K562 (cell line): Measurements from ENCODE around the gene TGM3. TPM values are rescaled to one million over a fixed set of nuclear protein-coding genes. Genes with fewer than 3 reads are reported as not detected.

ENCODE experiments used
- ATAC-seq: fragments of 200-7000 bp; cut with Tn5 transposase; 3 replicates; pipeline ENCODE4 v1.9.1; 2020; ENCODE audit warnings: moderate library complexity
- BruUV-seq: library from RNA; stranded (reverse); fragments of 400-500 nt; replicated peaks from 2 replicates; lab custom pipeline; 2021; lab: Mats Ljungman, UMichigan
- CTCF ChIA-PET: fragments of 300-600 bp; formaldehyde crosslinking; extraction: SDS; loops from one replicate; lab custom pipeline; 2021; ENCODE audit warnings: low intra/inter-chr PET ratio; lab: Yijun Ruan, JAX
- POLR2A ChIA-PET: fragments of 300-600, 350-650 bp; sonication (Branson Sonifier 250); formaldehyde crosslinking; extraction: SDS; loops from one replicate; lab custom pipeline; 2021; ENCODE audit warnings: antibody characterized with exemption, inconsistent platforms; lab: Yijun Ruan, JAX
- DNase-seq, 4 experiments: peaks; one replicate each; pipeline versions ENCODE4 v3.0.0 to v3.0.0-alpha.2; 2011 to 2018; ENCODE audit warnings: low spot score in 3 of 4, mixed read lengths in 3 of 4; ENCODE audit errors: extremely low read depth in 1 of 4
- FAIRE-seq: peaks from 2 replicates; lab custom pipeline; 2011; peaks lifted over from hg19 to GRCh38; lab: Jason Lieb, UNC
- H2AFZ ChIP-seq: 2 replicates; pipeline ENCODE4 v1.6.0; 2011; ENCODE audit warnings: low read depth, low read length, control low read depth, inconsistent platforms
- H3K27ac ChIP-seq: fragments of 200-600 bp; 3 replicates; pipeline ENCODE4 v1.8.0; 2011; ENCODE audit warnings: low read depth, mild to moderate bottlenecking, control low read depth, inconsistent platforms, low read length, moderate library complexity, mixed read lengths; ENCODE audit errors: extremely low read depth
- H3K27me3 ChIP-seq, 2 experiments: fragments of 300-600 bp in 1 of 2; 2 replicates in 1 of 2; 3 replicates in 1 of 2; pipeline versions ENCODE4 v1.6.0 to v1.8.0; 2011; ENCODE audit warnings: inconsistent platforms in 2 of 2, low read length in 2 of 2, mild to moderate bottlenecking in 1 of 2, mixed read lengths in 1 of 2, moderate library complexity in 1 of 2; ENCODE audit not compliant: control insufficient read depth in 2 of 2, insufficient read depth in 2 of 2
- H3K36me3 ChIP-seq: fragments of 300-600 bp; 3 replicates; pipeline ENCODE4 v1.8.0; 2011; ENCODE audit warnings: mild to moderate bottlenecking, low read length, inconsistent platforms; ENCODE audit not compliant: control insufficient read depth, insufficient read depth
- H3K4me1 ChIP-seq, 2 experiments: fragments of 200-600 bp in 1 of 2; replicated peaks in 1 of 2; 2 replicates in 1 of 2; 3 replicates in 1 of 2; pipeline versions ENCODE4 v1.5.1 to v1.8.0; 2011; ENCODE audit warnings: inconsistent platforms in 2 of 2, low read length in 2 of 2, mild to moderate bottlenecking in 1 of 2, mixed read lengths in 1 of 2, moderate library complexity in 1 of 2; ENCODE audit not compliant: control insufficient read depth in 2 of 2, insufficient read depth in 2 of 2
- H3K4me2 ChIP-seq: 2 replicates; pipeline ENCODE4 v1.6.1; 2011; ENCODE audit warnings: low read length, control low read depth, inconsistent platforms, mixed read lengths; ENCODE audit not compliant: insufficient read depth
- H3K4me3 ChIP-seq: fragments of 200-600 bp; sonication (generic), shearing (Covaris generic); 2 replicates; pipeline ENCODE4 v1.5.1; 2016; ENCODE audit warnings: control low read depth, inconsistent platforms
- H3K79me2 ChIP-seq: fragments of 200-600 bp; 3 replicates; pipeline ENCODE4 v1.8.0; 2011; ENCODE audit warnings: low read length, inconsistent platforms; ENCODE audit not compliant: control insufficient read depth, insufficient read depth
- H3K9ac ChIP-seq, 2 experiments: 2 replicates each; pipeline versions ENCODE4 v1.6.0 to v1.6.1; 2011; ENCODE audit warnings: low read depth in 2 of 2, low read length in 2 of 2, control low read depth in 1 of 2, inconsistent platforms in 1 of 2, mild to moderate bottlenecking in 1 of 2, mixed read lengths in 1 of 2; ENCODE audit not compliant: insufficient read depth in 1 of 2
- H3K9me1 ChIP-seq: one replicate; pipeline ENCODE4 v1.6.0; 2011; ENCODE audit warnings: inconsistent platforms, mild to moderate bottlenecking, low read length, moderate library complexity; ENCODE audit not compliant: control insufficient read depth, insufficient read depth
- H3K9me3 ChIP-seq: replicated peaks from 2 replicates; pipeline ENCODE4 v1.5.1; 2011; ENCODE audit warnings: low read depth, low read length, inconsistent platforms; ENCODE audit not compliant: control insufficient read depth, insufficient read depth
- H4K20me1 ChIP-seq: replicated peaks from 2 replicates; pipeline ENCODE4 v1.6.1; 2011; ENCODE audit warnings: low read length, inconsistent platforms, mixed read lengths; ENCODE audit not compliant: control insufficient read depth, insufficient read depth
- ATF1 ChIP-seq, 2 experiments: fragments of 450-650 bp in 1 of 2; IDR thresholded peaks; 2 replicates each; pipeline ENCODE4 v1.6.1; 2016; ENCODE audit warnings: missing compliant biosample characterization in 1 of 2, missing genetic modification characterization in 1 of 2
- BMI1 ChIP-seq: fragments of 150-350 bp; IDR thresholded peaks from 2 replicates; pipeline ENCODE4 v1.6.1; 2014; ENCODE audit warnings: low read length
- EP400 ChIP-seq: fragments of 450-650 bp; IDR thresholded peaks from 2 replicates; pipeline ENCODE4 v1.6.1; 2017; ENCODE audit warnings: antibody characterized with exemption, mild to moderate bottlenecking, moderate library complexity
- FUS ChIP-seq: fragments of 200-400 bp; formaldehyde crosslinking; optimal IDR thresholded peaks from 2 replicates; pipeline ENCODE3; 2017; ENCODE audit warnings: low read depth, low read length
- KDM5B ChIP-seq: fragments of 200-600 bp; sonication (generic); IDR thresholded peaks from 2 replicates; pipeline ENCODE4 v1.6.1; 2012; ENCODE audit warnings: low read depth, mild to moderate bottlenecking, moderate library complexity, low read length, control low read depth, inconsistent platforms; ENCODE audit not compliant: insufficient replicate concordance
- MXI1 ChIP-seq: IDR thresholded peaks from 2 replicates; pipeline ENCODE4 v1.6.1; 2011; ENCODE audit warnings: low read depth, mild to moderate bottlenecking, improper control_type of control experiment, low read length
- MYC ChIP-seq, 2 experiments: fragments of 250-450 bp in 1 of 2; sonication (Bioruptor Pico) in 1 of 2; IDR thresholded peaks; 2 replicates each; pipeline versions ENCODE4 v1.5.1 to v1.6.1; 2012 to 2021; ENCODE audit warnings: low read depth in 2 of 2, borderline replicate concordance in 1 of 2, improper control_type of control experiment in 1 of 2, low read length in 1 of 2, mild to moderate bottlenecking in 1 of 2, moderate library complexity in 1 of 2
- PTTG1 ChIP-seq: fragments of 450-650 bp; IDR thresholded peaks from 2 replicates; pipeline ENCODE4 v1.6.1; 2016; ENCODE audit warnings: low read depth, mild to moderate bottlenecking, missing genetic modification characterization, missing compliant biosample characterization
- RBM25 ChIP-seq: fragments of 200-400 bp; formaldehyde crosslinking; IDR thresholded peaks from 2 replicates; pipeline ENCODE4 v1.6.1; 2018; ENCODE audit warnings: low read length, low read depth, moderate library complexity; ENCODE audit not compliant: severe bottlenecking
- XRCC4 ChIP-seq: IDR thresholded peaks from one replicate; pipeline ENCODE4 v1.6.1; 2011; ENCODE audit not compliant: insufficient read depth, insufficient read length; ENCODE audit errors: extremely low read depth
- ZNF224 ChIP-seq: sonication (generic); formaldehyde crosslinking; IDR thresholded peaks from 2 replicates; pipeline ENCODE4 v1.8.0; 2022; ENCODE audit warnings: mild to moderate bottlenecking, missing genetic modification reagents
- ZNF311 ChIP-seq: fragments of 250-450 bp; sonication (Bioruptor Pico); IDR thresholded peaks from 2 replicates; pipeline ENCODE4 v1.4.0; 2020; ENCODE audit warnings: mild to moderate bottlenecking, moderate library complexity
- ZNF699 ChIP-seq: fragments of 250-450 bp; sonication (Bioruptor Pico); IDR thresholded peaks from 2 replicates; pipeline ENCODE4 v1.8.0; 2021; ENCODE audit warnings: mild to moderate bottlenecking, moderate library complexity; ENCODE audit not compliant: insufficient replicate concordance
- WGBS: fragments of 100-300 bp; shearing (Covaris generic); methylation state at CpG from one replicate; pipeline ENCODE4 v1.1.6; 2016; ENCODE audit warnings: low coverage, mixed read lengths; ENCODE audit not compliant: insufficient coverage; ENCODE audit errors: missing lambda C conversion rate; 5-methylcytosine and 5-hydroxymethylcytosine counted together
- in situ Hi-C: fragments of 300-500 bp; cut with MboI; formaldehyde crosslinking; loops from 4 replicates; pipeline ENCODE4 v1.15.0; 2018; ENCODE audit warnings: inconsistent platforms, mixed read lengths
- intact Hi-C: fragments of 100-400 bp; cut with micrococcal nuclease; formaldehyde crosslinking; loops from 2 replicates; pipeline ENCODE4 v1.14.2; 2022
- polyA plus RNA-seq, 8 experiments: library from polyadenylated mRNA; depleted of rRNA in 4 of 8; stranded (reverse) in 5 of 8; unstranded in 3 of 8; fragments of >200 nt; fragmentation: Nextera tagmentation in 2 of 8; fragmentation: Illumina TruSeq in 1 of 8; extraction: Ambion mirVana in 2 of 8; extraction: Trizol in 1 of 8; gene quantifications; 2 replicates each; pipeline versions ENCODE4 v1.2.1 to v1.2.3, GENCODE V29; 2011 to 2014; ENCODE audit warnings: inconsistent platforms in 1 of 8, missing spikeins in 1 of 8
- total RNA-seq, 7 experiments: library from RNA; depleted of rRNA in 6 of 7; stranded (reverse); fragments of >200 nt in 6 of 7; fragmentation: Illumina TruSeq in 2 of 7; extraction: Trizol in 2 of 7; gene quantifications; 2 replicates each; pipeline versions ENCODE4 v1.2.1 to v1.2.3, GENCODE V29; 2011 to 2021; ENCODE audit warnings: low replicate concordance in 1 of 7
- TF ChIP-seq, protein P1 (sequence below): fragments of 450-650 bp; IDR thresholded peaks from 2 replicates; pipeline ENCODE4 v1.6.1; 2016; ENCODE audit warnings: missing biosample characterization, missing genetic modification characterization
- TF ChIP-seq, protein P2 (sequence below): fragments of 450-650 bp; formaldehyde crosslinking; IDR thresholded peaks from 2 replicates; pipeline ENCODE4 v1.4.0; 2020; ENCODE audit warnings: mild to moderate bottlenecking, moderate library complexity
- TF ChIP-seq, protein P3 (sequence below): conservative IDR thresholded peaks from 2 replicates; pipeline ENCODE4 v1.6.1; 2011; ENCODE audit warnings: low read depth, mild to moderate bottlenecking, low read length; ENCODE audit not compliant: control insufficient read depth

TGM3 gene
- total and polyA plus RNA-seq, 9 of the 15 experiments (the other 6 are each of a cell fraction or from before 2014, with no cell fraction given), result not detected

DNA sequence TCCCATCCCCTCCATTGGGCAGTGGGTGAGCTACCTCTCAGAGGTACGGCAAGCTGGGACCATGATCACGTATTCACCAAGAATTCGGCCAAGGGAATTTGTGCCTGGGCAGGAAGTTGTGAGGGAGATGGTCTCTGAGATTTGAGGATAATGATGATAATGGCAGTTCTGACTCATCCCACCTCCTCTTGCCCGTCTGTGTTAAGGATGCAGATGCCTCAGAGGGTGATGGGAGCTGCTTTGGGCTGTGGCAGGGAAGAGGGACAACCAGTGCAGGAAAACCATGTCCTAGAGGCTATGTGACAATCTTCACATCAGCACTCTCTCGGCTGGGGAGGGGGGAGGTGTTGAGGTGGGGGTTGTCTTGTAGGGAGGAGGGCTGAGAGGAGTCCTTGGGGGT lies 89.2 kb downstream of the TGM3 start (continued):
- no peak for TF ChIP-seq MXI1
- TF ChIP-seq XRCC4, result no peak
- no peak for TF ChIP-seq RBM25

DNA sequence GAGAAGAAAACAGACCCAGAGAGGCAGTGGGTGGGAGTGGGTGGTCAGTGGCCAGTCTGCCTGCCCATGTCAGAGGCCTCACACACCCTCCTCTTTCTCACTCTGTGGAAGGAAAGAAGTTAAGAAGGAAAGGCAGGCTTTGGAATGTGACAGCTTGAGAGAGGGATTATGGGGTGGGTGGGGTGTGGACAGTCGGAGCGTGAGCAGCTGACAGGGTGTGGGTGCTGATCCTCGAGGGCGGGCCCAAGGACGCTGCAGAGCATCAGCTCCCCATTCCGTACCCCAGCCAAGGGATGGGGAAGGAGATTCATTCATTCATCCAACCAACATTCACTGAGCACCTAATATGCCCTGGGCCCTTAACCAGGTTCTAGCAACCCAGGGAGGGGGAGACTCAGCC lies 89.7 kb downstream of the TGM3 start:
- ChIA-PET POLR2A (interaction anchor here (0.6 to 0.7 kb wide), 2 partner anchors 64 to 213 kb away, joined by 3 read pairs; no protein-coding TSS in a partner anchor), CTCF (no interaction called here)
- ATAC-seq, result no peak
- 0% methylated on average over 1 of the region's 6 CpGs for WGBS
- no peaks in the 10 kb centered on the region for H3K9me3 ChIP-seq
- intact Hi-C loops (no loop called here), in situ Hi-C loops (no loop called here)
- no peaks in the 10 kb centered on the region for H3K9me1 ChIP-seq
- no peak overlapping the region for H3K4me3 ChIP-seq
- no peak overlapping the region for H3K27ac ChIP-seq
- H3K4me1 ChIP-seq, result no peaks in the 10 kb centered on the region
- H3K4me2 ChIP-seq, result no peak overlapping the region
- no TSS peak for BruUV-seq
- H2AFZ ChIP-seq, result no peak overlapping the region
- no peak overlapping the region for H3K9ac ChIP-seq
- peaks cover 0 to 11% of the 10 kb centered on the region in 2 experiments; a peak in 2 of 5 replicates for H3K27me3 ChIP-seq
- H4K20me1 ChIP-seq, result no peaks in the 10 kb centered on the region
- no peak for DNase-seq
- no peaks in the 10 kb centered on the region for H3K36me3 ChIP-seq
- no peaks in the 10 kb centered on the region for H3K79me2 ChIP-seq
- FAIRE-seq, result no peak
- TF ChIP-seq, protein P1, sequence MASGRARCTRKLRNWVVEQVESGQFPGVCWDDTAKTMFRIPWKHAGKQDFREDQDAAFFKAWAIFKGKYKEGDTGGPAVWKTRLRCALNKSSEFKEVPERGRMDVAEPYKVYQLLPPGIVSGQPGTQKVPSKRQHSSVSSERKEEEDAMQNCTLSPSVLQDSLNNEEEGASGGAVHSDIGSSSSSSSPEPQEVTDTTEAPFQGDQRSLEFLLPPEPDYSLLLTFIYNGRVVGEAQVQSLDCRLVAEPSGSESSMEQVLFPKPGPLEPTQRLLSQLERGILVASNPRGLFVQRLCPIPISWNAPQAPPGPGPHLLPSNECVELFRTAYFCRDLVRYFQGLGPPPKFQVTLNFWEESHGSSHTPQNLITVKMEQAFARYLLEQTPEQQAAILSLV (tag), result no peak
- TF ChIP-seq ATF1 (CRISPR knock-in tag; IDR thresholded peaks at IDR 0.05) (no peak), ATF1 (tag; IDR thresholded peaks at IDR 0.05) (no peak), ZNF224 (CRISPR knock-in tag) (no peak), BMI1 (no peak), ZNF311 (no peak), MYC (IDR thresholded peaks at IDR 0.05; ENCODE audit: low read depth, low read length) (no peak), MYC (CRISPR knock-in tag; IDR thresholded peaks at IDR 0.05; ENCODE audit: borderline replicate concordance, low read depth) (no peak), PTTG1 (tag) (no peak), EP400 (no peak), KDM5B (no peak), ZNF699 (no peak), FUS (no peak)
- TF ChIP-seq, protein P2, sequence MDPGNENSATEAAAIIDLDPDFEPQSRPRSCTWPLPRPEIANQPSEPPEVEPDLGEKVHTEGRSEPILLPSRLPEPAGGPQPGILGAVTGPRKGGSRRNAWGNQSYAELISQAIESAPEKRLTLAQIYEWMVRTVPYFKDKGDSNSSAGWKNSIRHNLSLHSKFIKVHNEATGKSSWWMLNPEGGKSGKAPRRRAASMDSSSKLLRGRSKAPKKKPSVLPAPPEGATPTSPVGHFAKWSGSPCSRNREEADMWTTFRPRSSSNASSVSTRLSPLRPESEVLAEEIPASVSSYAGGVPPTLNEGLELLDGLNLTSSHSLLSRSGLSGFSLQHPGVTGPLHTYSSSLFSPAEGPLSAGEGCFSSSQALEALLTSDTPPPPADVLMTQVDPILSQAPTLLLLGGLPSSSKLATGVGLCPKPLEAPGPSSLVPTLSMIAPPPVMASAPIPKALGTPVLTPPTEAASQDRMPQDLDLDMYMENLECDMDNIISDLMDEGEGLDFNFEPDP (CRISPR knock-in tag), result no peak
- TF ChIP-seq, protein P3, sequence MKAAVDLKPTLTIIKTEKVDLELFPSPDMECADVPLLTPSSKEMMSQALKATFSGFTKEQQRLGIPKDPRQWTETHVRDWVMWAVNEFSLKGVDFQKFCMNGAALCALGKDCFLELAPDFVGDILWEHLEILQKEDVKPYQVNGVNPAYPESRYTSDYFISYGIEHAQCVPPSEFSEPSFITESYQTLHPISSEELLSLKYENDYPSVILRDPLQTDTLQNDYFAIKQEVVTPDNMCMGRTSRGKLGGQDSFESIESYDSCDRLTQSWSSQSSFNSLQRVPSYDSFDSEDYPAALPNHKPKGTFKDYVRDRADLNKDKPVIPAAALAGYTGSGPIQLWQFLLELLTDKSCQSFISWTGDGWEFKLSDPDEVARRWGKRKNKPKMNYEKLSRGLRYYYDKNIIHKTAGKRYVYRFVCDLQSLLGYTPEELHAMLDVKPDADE, result no peak
